ENCODE data around the gene SAMD5. TPM values are rescaled to one million over a fixed set of nuclear protein-coding genes. Genes with fewer than 3 reads are reported as not detected.

SAMD5 gene
- total RNA-seq, 4 donors from 2014 or later, result 1.0 to 7.8 (median 3.7) TPM

DNA sequence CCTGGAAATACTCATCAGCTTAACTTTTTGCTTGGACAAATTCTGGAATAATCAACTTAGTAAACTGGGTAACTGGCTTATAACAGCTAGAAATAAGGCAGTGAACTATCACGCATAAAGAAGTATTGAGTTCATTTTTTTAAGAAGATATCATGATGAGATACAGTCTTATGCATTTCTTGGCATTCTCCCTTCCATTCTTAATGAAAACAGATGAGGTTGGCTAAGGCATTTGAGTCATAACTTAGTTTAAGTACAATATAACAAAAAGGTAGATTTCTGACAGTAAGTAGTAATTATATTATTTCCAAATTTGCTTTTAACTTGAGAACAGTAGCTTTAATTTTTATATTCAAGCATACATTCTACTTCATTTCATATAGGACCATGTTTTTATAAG lies 56.1 kb downstream of the SAMD5 start:
- TF ChIP-seq EP300 (IDR thresholded peaks at IDR 0.05) (no peak), CTCF (IDR thresholded peaks at IDR 0.05) (no peak), POLR2A (IDR thresholded peaks at IDR 0.05) (no peak), POLR2AphosphoS5 (IDR thresholded peaks at IDR 0.05) (no peak)
- no peak overlapping the region for H3K4me3 ChIP-seq
- DNase-seq (ENCODE audit: low spot score in 2 of 2), result no peak
- H3K27ac ChIP-seq, result no peak overlapping the region
- WGBS, result 20% methylated on average over 1 of the region's 1 CpG
- no peaks in the 10 kb centered on the region for H3K36me3 ChIP-seq
- peaks cover 2% of the 10 kb centered on the region for H3K4me1 ChIP-seq
- H3K27me3 ChIP-seq, result no peaks in the 10 kb centered on the region
- H3K9me3 ChIP-seq, result no peaks in the 10 kb centered on the region

DNA sequence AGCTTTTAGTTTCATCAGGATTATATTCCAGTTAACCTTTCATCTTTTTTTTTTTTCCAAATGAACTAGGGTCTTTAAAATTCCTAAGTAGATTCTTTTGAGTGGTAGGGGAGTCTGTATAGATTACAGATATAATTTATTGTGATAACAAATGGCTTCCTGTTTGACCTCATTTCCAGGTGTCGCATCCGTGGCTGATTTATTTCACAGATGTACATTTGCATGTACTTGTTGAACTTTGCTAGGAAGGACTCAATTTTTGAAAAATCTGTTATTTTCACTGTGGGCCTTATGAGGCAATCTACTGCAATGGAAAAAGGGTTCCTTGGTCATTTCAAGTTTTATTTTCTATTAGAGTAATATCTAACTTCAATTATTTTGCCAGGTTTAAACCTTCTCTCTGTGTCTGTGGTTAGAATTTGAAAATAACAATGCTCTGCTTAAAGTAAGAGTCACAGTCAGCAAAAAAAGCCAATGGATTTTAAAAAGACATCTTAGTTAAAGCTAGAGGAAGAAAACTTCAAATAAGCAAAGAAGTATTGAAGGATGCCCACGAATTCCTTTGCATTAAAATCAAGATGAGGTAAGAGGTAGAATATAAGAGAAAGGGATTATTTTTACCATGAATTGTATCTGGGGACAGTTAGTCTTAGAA lies 57.9 kb downstream of the SAMD5 start:
- Histone ChIP-seq H3K9me3 (no peaks in the 10 kb centered on the region), H3K36me3 (no peaks in the 10 kb centered on the region), H3K4me1 (peaks cover 2% of the 10 kb centered on the region), H3K27ac (no peak overlapping the region), H3K4me3 (no peak overlapping the region), H3K27me3 (no peaks in the 10 kb centered on the region)
- 67% methylated on average over 3 of the region's 3 CpGs for WGBS
- DNase-seq (ENCODE audit: low spot score in 2 of 2), result no peak
- no peak for TF ChIP-seq EP300 (IDR thresholded peaks at IDR 0.05)
- no peak for TF ChIP-seq POLR2A (IDR thresholded peaks at IDR 0.05)
- no peak for TF ChIP-seq POLR2AphosphoS5 (IDR thresholded peaks at IDR 0.05)
- no peak for TF ChIP-seq CTCF (IDR thresholded peaks at IDR 0.05)

GRCh38 chr6:147567141-147567805 lies 58.8 kb downstream of the SAMD5 start:
- DNase-seq (ENCODE audit: low spot score in 2 of 2), result no peak
- no peak overlapping the region for H3K27ac ChIP-seq
- no peaks in the 10 kb centered on the region for H3K27me3 ChIP-seq
- H3K36me3 ChIP-seq, result no peaks in the 10 kb centered on the region
- WGBS, result 56% methylated on average over 3 of the region's 3 CpGs
- H3K4me3 ChIP-seq, result no peak overlapping the region
- no peaks in the 10 kb centered on the region for H3K9me3 ChIP-seq
- TF ChIP-seq CTCF (IDR thresholded peaks at IDR 0.05) (no peak), POLR2A (IDR thresholded peaks at IDR 0.05) (no peak), POLR2AphosphoS5 (IDR thresholded peaks at IDR 0.05) (no peak), EP300 (IDR thresholded peaks at IDR 0.05) (no peak)
- peaks cover 2% of the 10 kb centered on the region for H3K4me1 ChIP-seq

GRCh38 chr6:147569788-147570187 lies 61.3 kb downstream of the SAMD5 start:
- TF ChIP-seq EP300 (IDR thresholded peaks at IDR 0.05) (no peak), POLR2A (IDR thresholded peaks at IDR 0.05) (no peak), POLR2AphosphoS5 (IDR thresholded peaks at IDR 0.05) (no peak), CTCF (IDR thresholded peaks at IDR 0.05) (no peak)
- no peaks in the 10 kb centered on the region for H3K9me3 ChIP-seq
- DNase-seq (ENCODE audit: low spot score in 2 of 2), result no peak
- H3K4me1 ChIP-seq, result peaks cover 2% of the 10 kb centered on the region
- no peak overlapping the region for H3K27ac ChIP-seq
- no peaks in the 10 kb centered on the region for H3K27me3 ChIP-seq
- H3K4me3 ChIP-seq, result no peak overlapping the region
- no peaks in the 10 kb centered on the region for H3K36me3 ChIP-seq
- whole genome bisulfite sequencing, result 88% methylated on average over 7 of the region's 7 CpGs

DNA sequence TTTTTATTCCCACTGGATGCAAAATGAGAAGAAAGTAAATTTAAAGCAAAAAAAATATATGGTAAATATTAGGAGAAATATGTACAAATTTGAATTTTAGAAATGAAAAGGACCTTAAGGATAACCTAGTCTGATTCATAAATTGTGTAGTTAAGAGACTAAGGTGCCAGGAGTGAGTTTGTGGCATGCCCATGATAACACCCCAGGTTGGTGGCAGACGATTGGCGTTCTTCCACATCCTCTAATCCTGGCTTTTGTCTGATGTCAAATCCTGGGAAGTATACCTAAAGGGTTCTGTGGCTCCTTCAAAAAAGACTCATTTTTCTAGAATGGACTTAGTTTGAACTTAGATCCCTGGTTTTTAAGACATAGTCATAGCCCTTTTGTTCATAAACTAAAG lies 62.2 kb downstream of the SAMD5 start:
- H3K36me3 ChIP-seq, result no peaks in the 10 kb centered on the region
- WGBS, result 93% methylated on average over 2 of the region's 2 CpGs
- H3K4me3 ChIP-seq, result no peak overlapping the region
- TF ChIP-seq CTCF (IDR thresholded peaks at IDR 0.05) (no peak), POLR2A (IDR thresholded peaks at IDR 0.05) (no peak), POLR2AphosphoS5 (IDR thresholded peaks at IDR 0.05) (no peak), EP300 (IDR thresholded peaks at IDR 0.05) (no peak)
- peaks cover 2% of the 10 kb centered on the region for H3K4me1 ChIP-seq
- no peak overlapping the region for H3K27ac ChIP-seq
- no peaks in the 10 kb centered on the region for H3K27me3 ChIP-seq
- no peaks in the 10 kb centered on the region for H3K9me3 ChIP-seq
- no peak for DNase-seq (ENCODE audit: low spot score in 2 of 2)

Measured in suprapubic skin (tissue), 4 donors.